ENCODE measurements around the gene PITPNC1.

DNA sequence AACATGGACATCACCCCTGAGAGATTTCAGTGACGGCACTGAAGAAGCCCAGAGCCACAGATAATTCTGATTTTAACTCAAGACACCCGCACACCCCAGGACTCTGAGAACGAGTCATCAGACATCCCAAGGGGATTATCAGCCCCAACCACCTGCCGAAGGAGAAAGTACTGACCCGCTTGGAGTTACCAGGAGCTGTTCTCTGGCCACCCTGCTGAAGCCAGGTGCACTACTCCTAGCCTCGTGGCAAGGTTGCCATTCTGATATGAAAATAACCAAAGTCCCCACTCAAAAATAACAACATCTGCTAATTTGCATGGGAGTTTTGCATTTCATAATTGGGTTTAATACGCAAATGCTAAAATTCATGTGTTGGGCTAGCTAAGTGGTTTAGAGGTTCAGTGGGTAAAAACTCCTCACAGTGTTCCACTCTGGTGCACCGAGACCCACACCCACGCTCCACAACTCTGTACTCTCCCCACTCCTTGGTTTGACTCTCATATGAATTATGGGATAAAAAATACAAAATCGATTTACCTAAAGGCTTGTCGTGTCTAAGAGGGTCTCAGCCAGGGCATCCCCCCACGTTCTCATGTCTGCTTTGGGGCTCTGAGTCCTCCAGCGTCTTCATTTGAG lies 197.7 kb downstream of the PITPNC1 start:
- no peak for TF ChIP-seq SUZ12 (IDR thresholded peaks at IDR 0.05; ENCODE audit: extremely low read depth, insufficient read depth, insufficient read length)
- no peak for TF ChIP-seq ZNF274 (IDR thresholded peaks at IDR 0.05; ENCODE audit: low read depth, low read length)
